ENCODE measurements around the gene XPO5.
"Not testable (repeated sequence)": the region's sequence is repeated elsewhere in the genome, so short reads cannot be mapped to it uniquely, and the experiment has no call there.

The XPO5 gene

DNA sequence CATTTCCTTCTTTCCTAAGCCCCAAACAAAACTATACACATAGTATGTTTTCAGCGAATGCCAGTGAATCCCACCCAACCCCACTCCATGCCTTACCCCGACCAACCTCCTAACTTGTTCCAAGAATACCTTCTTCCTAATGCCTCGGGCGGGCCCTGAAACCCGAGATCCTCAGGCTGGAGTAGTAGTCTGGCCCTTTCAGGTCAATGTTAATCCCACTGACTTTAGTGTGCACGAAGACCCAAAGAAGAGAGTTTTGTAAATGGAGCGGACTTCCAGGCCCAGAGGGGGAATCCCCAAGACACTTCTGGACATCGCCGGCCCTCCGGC is 59.5 kb downstream of the XPO5 start:
- no peak for DNase-seq

DNA sequence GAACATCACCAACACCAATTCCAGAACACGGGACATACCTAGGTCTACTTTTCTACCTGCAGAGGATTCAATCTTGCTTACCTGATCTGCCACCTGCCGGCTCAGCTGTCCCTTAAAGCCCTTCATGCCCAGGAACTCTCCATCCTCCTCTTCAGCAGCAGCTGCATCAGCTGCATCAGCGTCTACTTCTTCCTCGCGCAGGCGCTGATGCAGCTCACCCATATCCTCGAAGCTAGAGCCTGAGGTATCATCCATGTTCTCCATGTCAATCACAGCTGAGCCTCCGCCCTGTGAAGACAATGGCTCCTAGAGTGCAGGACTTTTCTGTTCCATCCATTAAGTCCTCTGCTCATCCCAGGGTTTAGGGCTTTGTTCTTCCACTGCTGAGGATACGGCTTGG is 60.0 kb downstream of the XPO5 start:
- no peak for DNase-seq

DNA sequence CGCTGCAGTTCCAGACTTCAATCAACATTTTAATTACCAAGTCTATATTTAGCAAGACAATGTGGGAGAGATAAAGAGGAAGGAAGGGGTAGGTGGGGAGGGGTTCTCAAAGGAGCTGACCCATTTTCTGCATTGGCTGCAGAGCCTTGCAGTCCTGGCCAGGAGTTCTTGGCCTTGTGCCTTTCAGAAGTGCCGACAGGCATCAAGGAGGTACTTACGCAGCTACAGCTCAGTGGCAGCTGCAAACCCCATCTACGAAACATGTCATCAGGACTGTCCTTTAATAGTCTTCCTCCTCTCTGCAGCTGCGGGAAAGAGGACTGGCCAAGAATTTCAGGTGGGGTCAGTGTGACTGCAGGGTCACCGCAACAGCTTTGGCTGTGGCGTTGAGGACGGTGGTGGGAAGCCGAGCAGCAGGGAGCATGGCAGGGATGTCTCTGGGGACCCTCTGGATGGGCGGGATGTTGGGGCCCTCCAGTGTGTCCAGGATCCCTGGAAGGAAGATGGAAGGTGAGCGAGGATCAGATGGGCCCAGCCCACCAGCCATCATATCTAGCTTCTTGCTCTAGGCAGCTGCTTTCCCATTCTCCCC is 63.9 kb downstream of the XPO5 start:
- DNase-seq: no peak

DNA sequence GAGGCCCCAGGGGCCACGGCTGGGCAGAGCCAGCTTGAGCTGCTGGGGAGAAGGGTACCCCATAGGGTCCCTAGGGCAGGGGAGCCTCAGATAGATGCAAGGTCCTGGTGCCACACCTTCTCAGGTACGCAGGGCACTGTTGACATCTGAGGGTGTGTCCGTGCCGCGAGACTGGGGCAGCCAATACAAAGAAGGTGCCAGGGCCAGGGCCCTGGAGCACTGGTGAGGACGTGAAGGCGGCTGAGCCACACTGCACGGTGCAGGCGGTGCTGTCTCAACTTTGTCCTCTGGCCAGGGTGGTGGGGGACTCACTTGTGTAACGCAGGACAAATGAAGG is 65.0 kb downstream of the XPO5 start:
- no peak for DNase-seq

DNA sequence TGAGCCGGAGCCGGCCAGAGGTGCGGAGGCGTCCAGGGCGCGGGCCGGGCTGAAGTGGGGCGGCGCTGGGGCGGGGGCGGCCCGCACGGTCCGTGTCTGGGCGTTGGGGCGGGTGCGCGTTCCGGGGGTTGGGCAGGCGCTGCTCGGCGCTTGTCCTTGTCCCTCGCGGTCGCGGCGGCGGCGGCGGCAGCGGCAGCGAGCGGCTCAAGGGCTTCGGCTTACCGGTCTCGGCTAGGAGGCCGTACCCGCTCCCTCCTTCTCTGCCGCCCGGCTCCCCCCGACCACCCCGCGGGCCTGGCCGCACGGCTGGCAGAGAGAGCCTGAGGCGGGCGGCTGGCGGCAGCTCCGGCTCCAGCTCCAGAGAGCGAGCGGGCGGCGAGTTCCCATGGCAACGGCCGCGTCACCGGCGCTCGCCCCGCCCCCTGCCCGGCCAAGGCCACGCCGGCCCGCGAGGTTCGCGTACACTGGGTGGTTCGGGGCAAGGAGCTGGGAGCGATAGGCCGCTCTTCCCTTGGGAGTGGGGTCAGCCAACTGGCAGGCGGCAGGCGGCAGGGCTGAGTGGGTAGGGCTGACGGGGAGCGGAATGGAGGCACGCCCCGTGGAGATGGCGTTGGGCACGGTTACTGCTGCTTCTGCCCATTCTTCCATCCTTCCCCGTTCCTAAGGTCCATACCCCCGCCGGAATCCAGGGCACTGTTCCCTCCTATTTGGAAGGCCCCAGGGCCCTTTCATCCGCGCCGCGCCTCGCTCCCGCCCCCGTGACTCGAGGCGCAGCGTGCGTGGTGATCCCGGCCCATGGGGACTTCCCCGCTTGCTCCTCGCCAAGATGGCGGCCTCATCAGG is 65.6 kb downstream of the XPO5 start, which contains the start of gene LRRC73:
Gene LRRC73, minus strand, starts transcription at position 363 of the 843 bp plus-strand sequence. CDS start 561 bp downstream, outside the sequence.
- DNase-seq: peak; percentile 70

DNA sequence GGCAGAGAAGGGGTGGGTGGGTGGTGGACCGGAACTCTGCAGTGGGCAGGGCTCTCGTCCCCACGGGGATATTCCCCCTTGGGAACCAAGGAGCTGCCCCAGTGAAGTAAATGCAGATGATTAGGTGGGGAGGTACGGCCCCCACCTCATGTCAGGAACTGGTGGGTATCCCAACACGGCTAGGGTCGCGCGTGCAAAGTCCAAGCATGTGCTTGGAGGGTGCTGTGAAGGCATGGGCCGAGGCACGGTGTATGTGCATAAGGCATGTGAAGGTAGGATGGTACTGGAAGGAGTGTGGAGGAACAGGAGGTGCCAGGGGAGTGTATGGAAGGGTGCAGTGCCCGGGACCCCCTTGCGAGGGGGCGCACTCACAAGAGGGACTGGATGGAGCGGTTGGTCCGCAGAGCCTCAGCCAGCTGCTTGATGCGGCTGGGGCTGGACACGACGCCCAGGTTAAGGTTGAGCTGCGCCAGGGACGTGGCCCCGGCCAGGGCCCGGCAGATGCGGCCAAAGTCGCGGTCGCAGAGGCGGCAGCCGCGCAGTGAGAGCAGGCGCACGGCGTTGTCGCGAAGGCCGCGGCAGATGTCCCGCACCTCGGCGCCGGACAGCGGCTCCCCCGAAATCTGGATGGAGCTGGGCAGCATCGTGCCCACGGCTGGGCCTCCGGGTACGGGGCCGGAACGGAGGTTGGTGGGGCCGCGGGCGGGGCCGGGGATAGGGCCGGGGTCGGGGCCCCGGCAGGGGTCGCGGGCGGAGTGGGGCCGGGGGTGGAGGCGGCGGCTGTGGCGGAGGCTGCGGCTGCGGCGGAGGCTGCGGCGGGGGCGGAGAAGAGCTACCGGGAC is 66.5 kb downstream of the XPO5 start:
- no peak for DNase-seq

DNA sequence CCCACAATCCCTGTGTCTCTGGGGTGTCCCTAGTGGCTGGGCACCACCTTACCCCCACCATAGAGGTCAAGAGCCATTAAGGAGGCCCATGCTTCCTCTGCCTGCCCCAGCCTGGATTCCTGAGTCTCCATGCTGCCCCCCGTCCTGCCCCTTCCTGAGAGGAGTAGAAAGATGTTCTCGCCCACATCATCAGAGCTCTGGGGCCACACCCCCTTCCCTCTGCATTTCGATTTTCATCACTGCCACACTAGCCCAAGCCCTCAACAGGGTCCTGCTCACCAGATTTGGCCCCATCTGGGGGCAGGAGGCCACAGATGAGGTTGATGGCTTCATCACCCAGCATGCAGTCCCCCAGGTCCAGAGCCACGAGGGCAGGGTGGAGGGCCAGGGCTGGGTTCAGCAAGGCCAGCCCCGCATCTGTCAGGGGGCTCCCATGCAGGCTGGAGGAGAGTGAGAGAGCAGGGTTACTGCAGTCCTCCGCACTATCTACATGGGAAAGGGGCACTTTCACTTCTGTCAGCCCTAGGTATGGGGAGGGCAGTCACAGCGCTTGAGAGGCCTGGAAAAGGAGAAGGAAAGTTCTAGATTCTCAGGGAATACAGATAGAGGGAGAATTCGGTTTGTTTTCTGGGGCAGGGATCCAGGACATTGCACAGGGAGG is 67.2 kb downstream of the XPO5 start:
- no peak for DNase-seq

DNA sequence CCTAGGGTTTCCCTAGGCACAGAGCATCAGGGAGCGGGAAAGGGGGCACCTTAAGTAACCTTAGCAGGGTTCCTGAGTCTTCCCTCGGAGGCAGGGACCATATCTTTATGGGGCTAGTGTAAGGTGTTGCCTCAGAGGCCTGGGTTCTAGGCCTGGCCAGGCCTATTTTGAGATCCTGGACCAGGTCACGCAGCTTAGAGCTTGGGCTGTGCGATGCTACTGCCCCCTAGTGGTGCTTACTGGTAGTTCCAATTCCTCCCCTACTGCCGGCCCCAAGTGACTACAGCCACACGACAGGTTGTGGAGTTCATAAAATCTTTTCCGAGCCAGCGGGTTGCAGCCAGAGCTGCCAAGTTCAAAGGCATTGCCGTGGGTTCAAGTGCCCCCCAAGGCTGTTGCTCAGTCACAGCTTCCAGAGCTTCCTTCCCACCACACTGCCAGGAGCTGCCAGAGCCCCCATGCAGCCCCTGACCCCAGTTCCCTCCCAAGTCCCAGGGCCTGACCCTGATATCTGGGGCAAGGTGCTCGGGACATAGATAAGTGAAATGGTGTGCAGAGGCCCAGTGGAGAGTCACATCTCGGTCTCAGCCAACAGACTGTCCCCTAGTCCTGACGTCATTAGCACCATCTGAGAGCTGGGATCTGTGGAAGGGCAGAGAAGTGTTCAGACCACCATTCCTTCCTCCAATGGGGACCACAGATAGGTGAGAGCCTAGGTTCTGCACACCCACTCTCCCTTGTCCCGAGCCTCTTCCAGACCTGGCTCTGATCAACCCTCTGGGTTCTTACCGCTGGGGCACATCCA is 69.0 kb downstream of the XPO5 start:
- DNase-seq: peak; percentile 71

DNA sequence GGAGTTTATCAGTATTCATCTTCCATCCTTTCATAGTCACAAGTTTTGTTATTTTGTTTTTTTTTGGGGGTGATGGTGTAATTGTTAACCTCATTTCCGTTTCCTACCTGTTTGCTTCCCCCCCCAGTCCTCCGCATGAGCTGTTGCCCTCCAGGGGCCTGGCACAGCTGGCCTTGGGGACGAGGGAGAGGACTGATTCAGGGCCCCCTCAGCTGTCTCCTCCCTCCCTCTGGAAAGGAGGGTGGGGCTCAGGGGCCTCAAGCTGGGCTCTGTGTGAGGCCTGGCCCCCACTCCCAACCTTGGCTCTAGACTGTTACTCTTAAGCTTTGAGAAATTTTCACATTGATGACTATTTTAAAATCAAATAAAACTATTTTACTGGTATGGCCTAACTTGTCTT is 69.7 kb downstream of the XPO5 start:
- no peak for DNase-seq

DNA sequence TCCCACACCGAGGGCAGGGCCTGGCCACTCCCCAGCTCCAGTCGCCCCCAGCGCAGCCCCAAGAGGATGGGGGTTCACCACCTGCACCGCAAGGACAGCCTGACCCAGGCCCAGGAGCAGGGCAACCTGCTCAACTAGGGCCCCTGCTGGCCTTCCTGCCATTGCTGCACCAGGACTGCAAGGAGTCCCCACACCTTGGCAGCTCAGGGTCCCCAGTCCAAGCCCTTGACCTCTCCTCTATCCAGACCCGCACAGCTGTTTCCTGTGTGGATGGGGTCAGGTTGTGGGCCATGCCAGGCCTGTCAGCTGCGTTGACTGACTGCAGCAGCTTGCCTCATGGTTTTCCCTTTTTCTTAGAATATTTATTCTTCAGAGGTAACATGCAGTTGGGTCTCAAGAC is 70.1 kb downstream of the XPO5 start:
- DNase-seq: no peak

DNA sequence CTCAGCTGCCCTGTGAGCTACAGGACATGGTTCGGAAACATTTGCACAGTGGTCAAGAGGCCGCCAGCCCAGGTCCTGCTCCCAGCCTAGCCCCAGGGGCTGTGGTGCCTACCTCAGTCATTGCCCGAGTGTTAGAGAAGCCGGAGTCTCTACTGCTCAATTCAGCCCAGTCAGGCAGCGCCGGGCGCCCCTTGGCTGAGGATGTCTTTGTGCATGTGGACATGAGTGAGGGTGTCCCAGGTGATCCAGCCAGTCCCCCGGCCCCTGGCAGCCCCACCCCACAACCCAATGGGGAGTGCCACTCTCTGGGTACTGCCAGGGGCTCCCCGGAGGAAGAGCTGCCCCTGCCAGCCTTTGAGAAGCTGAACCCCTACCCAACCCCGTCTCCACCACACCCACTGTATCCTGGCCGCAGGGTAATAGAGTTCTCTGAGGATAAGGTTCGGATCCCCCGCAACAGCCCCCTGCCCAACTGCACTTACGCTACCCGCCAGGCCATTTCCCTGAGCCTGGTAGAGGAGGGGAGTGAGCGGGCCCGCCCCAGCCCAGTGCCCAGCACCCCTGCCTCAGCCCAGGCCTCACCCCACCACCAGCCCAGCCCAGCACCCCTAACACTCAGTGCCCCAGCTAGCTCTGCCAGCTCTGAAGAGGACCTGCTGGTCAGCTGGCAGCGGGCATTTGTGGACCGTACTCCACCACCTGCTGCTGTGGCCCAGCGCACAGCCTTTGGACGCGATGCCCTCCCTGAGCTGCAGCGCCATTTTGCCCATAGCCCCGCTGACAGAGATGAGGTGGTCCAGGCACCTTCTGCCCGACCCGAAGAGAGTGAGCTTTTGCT is 70.9 kb downstream of the XPO5 start:
- DNase-seq: no peak

DNA sequence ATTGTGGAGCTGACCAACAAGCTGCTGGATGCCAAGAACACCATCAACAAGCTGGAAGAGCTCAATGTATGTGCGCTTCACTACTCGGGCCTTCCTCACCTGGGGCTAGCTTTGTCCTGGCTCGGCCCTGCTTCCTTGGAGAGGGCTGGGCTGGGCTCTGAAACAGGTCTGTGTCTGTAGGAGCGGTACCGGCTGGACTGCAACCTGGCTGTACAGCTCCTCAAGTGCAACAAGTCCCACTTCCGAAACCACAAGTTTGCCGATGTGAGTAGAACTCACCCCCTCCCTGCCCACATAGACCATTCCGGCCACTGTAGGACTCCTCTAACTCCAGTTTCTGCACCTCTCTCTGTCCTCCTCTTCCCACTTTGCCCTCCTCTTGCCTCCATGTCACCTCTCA is 72.4 kb downstream of the XPO5 start:
- DNase-seq: no peak

DNA sequence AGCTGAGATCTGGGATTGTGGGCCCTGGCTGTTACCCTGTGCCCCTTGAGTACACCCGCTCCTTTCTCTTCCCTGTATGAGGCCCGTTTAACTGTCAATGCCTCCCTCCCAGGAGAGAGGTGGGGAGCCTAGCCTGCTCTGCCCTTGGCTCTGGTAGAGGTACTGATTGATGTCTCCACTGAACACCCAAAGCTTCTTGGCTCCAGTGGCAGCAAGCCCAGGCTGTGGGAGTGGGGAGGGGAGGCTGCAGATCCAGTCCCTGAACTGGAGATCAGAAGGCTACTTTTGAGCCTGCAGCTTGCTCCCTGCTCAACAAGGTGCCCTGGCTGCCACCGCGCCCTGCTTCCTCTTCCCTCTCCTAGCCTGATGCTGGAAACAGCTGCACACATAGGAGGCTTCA is 73.2 kb downstream of the XPO5 start:
- no peak for DNase-seq

DNA sequence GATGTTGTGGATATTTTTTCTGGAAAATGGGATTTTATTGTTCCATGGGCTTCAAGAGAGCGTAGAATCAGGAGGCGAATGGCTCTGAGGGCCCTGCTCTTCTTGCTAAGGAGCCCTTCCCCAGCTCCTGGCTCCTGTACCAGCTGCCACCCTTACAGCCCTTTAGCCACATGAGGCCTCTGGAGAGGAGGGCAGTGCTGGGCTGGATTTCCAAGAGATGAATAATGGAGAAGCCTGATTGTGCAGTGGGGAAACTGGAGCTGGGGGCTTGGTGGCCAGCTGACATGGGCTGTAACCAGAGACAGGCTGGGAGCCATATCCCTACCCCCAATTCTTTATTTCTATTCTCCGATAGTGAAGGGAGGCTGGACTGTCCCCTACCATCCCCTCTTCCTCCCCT is 74.9 kb downstream of the XPO5 start:
- no peak for DNase-seq

DNA sequence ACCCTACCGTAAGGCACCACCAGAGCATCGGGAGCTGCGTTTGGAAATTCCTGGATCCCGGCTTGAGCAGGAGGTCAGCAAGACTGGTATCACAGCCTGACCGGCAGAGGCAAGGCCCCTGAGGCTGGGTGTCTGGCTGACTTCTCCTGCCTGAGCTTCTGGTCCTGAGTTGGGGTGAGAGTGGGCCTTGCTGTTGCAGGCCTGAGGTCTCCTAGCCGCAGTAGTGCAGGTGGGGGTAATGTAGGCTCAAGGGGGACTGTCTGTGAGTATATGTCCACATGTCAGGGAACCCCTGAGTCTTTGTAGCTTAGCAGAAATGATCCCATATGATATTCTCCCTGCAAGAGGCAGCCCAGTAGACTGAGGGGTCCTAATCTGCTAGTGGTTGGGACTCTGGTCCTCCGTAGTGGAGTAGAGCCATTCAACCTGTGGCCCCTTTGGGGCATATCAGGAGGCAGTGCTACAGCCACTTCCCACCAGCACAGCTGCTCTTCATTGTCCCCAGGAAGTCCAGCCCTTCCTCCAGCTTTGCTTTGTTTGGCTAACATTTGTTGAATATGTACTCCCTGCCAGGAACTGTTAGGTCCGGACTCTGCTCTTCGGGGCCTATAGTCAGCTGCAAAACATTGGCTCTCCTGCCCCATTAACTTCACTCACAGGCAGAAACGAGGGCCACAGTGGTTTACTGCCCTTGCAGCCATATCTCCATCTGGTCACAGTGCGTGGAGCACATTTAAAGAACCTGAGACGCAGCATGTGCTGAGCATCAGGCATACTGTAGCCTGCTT is 76.6 kb downstream of the XPO5 start:
- DNase-seq: no peak

DNA sequence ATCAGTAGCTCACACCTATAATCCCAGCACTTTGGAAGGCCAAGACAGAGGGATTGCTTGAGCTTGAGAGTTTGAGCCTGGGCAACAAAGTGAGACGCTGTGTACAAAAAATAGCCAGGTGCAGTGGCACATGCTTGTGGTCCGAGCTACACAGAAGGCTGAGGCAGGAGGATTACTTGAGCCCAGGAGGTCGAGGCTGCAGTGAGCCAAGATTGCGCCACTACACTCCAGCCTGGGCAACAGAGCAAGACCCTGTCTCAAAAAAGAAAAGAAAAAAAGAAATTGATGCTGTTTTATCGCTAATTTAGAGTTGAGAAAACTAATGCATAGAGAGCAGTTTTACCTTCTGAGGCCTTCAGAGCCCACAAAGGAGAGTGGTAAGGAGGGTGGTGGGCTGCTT is 77.5 kb downstream of the XPO5 start:
- not testable (repeated sequence) for DNase-seq

DNA sequence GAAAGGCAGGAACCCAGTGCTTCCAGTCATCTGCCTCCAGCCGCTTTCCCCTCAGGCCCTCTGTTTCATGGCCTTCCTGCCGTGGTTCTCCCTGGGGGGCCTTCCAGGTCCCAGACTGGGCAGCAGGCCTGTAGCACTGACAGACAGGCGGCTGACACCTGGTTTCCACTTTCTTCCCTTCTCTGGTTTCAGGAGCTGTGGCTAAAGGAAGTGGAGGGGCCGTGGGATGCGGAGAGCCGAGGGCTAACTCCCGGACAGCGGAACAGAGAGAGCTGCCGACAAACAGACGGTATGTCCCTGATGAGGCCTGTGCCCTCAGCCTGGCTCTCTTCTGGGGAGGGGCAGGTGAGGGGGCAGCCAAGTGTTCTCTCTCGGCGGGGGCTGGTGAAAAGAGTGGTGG is 78.1 kb downstream of the XPO5 start:
- DNase-seq: no peak

DNA sequence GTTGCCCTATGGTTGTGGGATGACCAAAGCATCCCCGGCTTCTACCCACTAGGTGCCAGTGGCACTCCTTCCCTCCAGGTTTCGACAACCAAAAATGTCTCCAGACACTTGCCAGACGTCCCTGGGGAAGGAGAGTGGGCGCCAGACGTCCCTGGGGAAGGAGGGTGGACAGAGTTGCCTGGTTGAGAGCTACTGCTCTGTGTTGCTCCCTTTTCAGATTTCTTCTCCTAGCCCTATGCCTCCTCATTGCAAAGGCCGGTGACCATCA is 78.8 kb downstream of the XPO5 start:
- no peak for DNase-seq

DNA sequence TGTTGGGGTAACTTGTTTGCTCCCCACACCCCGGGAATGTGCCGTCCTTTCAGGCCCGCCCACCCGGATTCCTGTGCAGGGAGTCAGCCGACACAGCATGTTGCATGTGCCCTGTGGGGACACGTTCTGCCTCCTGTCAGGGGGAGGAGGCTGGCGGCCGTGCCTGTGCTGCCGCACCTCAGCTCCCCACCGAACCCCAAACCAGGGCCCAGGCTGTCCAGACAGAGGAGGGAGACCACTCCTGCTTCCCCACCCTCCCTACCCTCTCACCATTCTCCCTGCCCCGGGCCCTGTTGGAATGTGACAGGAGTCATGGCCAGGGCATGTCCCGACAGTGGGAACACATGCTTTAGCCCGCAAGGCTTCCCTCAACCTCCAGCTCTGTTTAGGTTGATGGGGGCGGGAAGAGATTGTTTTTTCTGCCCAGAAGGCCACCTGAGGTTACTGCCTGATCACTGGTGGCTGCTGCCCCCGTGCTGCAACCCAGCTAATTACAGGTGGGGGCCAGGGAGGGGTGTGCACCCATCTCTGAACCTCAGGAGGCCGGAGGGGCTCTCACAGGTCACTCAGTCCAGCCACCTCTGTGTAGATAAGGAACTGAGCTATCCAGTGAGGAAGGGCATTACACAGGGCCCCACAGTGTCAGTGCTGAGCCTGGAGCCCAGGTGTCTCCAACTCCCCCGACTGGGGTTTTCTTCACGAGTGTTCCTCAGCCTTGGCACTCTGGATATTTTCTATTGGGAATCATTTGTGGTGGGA is 79.3 kb downstream of the XPO5 start:
- peak; percentile 57 for DNase-seq

DNA sequence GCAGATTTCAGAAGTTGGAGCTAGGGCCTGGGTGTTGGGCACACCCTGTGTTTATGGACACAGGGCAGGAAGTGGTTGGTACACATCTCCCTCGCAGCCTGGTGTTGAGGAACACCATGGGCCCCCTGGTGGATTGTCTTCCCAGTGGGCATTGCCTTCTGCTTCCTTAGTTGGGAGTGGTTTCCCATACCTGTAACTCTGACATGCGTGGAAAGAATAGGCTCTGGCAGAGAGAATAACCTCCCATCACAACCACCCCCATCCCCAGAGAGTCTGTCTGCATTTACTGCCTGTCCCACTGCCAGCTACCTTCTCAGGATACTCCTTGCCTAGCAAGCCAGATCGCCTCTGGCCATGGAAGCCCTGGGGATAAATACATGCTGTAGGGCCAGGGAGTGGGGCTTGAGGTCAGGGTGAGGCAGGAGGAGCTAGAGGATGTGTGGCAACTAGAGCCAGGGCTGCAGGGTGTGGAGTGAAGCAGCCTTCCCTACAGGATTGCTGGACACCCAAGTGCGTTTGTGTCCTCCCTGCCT is 80.4 kb downstream of the XPO5 start:
- DNase-seq: no peak

Measured in fibroblast of skin of right quadriceps (primary cell).